Glutamatergic neuron (in vitro differentiated cells): ENCODE measurements around the gene RUNX3. TPM values are rescaled to one million over a fixed set of nuclear protein-coding genes. Genes with fewer than 3 reads are reported as not detected.

Source experiments
- DNase-seq: peaks from one replicate; pipeline ENCODE4 v3.0.0; 2022
- H3K27ac Mint-ChIP-seq: one replicate; pipeline ENCODE4 v1.8.0; 2020; ENCODE audit warnings: mild to moderate bottlenecking, mixed read lengths, inconsistent platforms; ENCODE audit not compliant: unreplicated experiment
- H3K27me3 Mint-ChIP-seq: one replicate; pipeline ENCODE4 v1.8.0; 2020; ENCODE audit warnings: mild to moderate bottlenecking, moderate library complexity, mixed read lengths, inconsistent platforms; ENCODE audit not compliant: unreplicated experiment
- H3K36me3 Mint-ChIP-seq: one replicate; pipeline ENCODE4 v1.8.0; 2020; ENCODE audit warnings: mild to moderate bottlenecking, mixed read lengths, inconsistent platforms; ENCODE audit not compliant: unreplicated experiment
- H3K4me1 Mint-ChIP-seq: one replicate; pipeline ENCODE4 v1.8.0; 2020; ENCODE audit warnings: mild to moderate bottlenecking, low read depth, mixed read lengths, inconsistent platforms; ENCODE audit not compliant: unreplicated experiment
- H3K4me3 Mint-ChIP-seq: one replicate; pipeline ENCODE4 v1.8.0; 2020; ENCODE audit warnings: mild to moderate bottlenecking, mixed read lengths, inconsistent platforms; ENCODE audit not compliant: unreplicated experiment
- H3K9me3 Mint-ChIP-seq: one replicate; pipeline ENCODE4 v1.8.0; 2020; ENCODE audit warnings: mild to moderate bottlenecking, moderate library complexity, mixed read lengths, inconsistent platforms; ENCODE audit not compliant: unreplicated experiment
- total RNA-seq: library from RNA; stranded (reverse); fragmentation: NEBNext Ultra II Directional; extraction: Animal tissue kit (Norgen Biotek cat#: 25700); gene quantifications from one replicate; pipeline ENCODE4 v1.2.1, GENCODE V29; 2021; ENCODE audit not compliant: unreplicated experiment
- TF ChIP-seq, protein P1 (sequence below): fragments of 200-600 bp; sonication (generic); IDR thresholded peaks from one replicate; pipeline ENCODE4 v1.5.0; 2021; ENCODE audit not compliant: partially characterized antibody, unreplicated experiment

RUNX3 gene
- total RNA-seq, 1 donor from 2014 or later = 0.15 TPM

DNA sequence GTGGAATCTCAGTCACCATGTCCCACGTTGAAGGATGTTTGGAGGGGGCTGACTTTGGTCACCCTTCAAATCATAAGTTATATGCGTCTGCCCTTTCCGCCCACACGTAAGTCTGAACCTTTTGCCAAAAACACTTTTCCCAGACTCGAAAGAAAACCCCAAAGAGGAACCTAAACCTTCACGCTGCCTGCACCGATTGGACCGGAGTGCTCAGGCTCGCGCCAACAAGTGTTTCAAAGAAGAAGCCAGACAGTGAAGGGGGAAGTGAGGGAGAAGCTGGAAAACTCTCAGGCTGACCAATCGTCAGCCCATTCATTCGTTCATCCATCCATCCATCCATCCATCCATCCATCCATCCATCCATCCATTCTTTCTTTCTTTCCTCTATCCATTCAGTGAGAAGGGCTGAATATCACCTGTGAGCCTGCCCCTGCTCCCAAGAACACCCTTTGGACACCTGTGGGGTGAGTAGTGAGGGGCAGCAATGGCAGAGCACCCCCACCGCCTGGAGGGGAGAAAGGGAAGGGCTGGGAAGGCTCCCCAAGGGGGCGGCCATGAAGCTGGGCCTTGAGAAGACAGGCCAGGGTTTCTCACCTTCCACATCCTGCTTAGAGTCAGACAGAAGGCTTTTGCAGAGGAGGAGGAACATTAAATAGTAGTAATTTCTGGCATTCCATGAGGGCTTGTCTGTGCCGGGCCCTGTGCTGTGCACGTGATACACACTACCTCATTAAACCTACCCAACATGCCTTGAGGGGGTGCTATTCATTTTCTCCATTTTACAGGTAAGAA lies 27.1 kb upstream of the RUNX3 start:
- DNase-seq = no peak
- no peak overlapping the region for H3K27ac Mint-ChIP-seq
- H3K4me1 Mint-ChIP-seq = no peaks in the 10 kb centered on the region
- H3K36me3 Mint-ChIP-seq = peaks cover 5% of the 10 kb centered on the region
- H3K27me3 Mint-ChIP-seq = peaks cover 19% of the 10 kb centered on the region
- TF ChIP-seq, protein P1, sequence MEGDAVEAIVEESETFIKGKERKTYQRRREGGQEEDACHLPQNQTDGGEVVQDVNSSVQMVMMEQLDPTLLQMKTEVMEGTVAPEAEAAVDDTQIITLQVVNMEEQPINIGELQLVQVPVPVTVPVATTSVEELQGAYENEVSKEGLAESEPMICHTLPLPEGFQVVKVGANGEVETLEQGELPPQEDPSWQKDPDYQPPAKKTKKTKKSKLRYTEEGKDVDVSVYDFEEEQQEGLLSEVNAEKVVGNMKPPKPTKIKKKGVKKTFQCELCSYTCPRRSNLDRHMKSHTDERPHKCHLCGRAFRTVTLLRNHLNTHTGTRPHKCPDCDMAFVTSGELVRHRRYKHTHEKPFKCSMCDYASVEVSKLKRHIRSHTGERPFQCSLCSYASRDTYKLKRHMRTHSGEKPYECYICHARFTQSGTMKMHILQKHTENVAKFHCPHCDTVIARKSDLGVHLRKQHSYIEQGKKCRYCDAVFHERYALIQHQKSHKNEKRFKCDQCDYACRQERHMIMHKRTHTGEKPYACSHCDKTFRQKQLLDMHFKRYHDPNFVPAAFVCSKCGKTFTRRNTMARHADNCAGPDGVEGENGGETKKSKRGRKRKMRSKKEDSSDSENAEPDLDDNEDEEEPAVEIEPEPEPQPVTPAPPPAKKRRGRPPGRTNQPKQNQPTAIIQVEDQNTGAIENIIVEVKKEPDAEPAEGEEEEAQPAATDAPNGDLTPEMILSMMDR = no peak
- peaks cover 3% of the 10 kb centered on the region for H3K9me3 Mint-ChIP-seq
- H3K4me3 Mint-ChIP-seq = no peak overlapping the region

DNA sequence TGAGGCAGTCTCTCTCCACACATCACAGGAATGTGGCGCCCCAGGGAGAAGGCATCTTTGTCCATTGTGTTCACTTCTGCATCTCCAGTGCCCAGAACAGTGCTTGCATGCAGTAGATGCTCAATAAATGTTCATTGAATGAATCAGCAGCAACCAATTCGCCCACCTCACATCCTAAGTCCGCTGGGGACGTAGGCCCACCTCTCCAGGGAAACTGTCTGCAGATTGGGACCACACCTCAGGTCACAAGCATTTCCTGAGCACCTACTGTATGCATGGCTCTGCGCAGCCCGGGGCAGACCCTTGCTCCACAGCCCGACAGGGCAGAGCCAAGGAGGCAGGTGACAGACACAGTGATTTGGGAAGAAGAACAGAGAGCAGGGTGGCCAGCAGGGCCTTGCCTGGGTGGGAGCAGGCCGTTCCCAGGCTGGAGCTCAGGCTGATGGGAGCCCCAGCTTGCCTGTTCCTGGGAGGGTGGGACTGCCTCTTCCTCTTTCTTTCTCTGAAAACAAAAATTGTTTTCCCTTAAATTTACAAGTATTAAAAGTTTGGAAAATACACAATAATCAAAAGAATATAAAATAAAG lies 25.8 kb upstream of the RUNX3 start:
- Mint-ChIP-seq H3K4me1 (no peaks in the 10 kb centered on the region), H3K27ac (no peak overlapping the region)

GRCh38 chr1:24955161-24955560 lies 25.1 kb upstream of the RUNX3 start:
- no peak for DNase-seq
- no peaks in the 10 kb centered on the region for H3K4me1 Mint-ChIP-seq
- H3K9me3 Mint-ChIP-seq = peaks cover 3% of the 10 kb centered on the region
- no peak overlapping the region for H3K27ac Mint-ChIP-seq
- H3K36me3 Mint-ChIP-seq = peaks cover 5% of the 10 kb centered on the region
- H3K27me3 Mint-ChIP-seq = peaks cover 14% of the 10 kb centered on the region
- TF ChIP-seq, protein P1 = no peak
- no peak overlapping the region for H3K4me3 Mint-ChIP-seq

More for the DNA sequence above, 25.8 kb upstream of the RUNX3 start:
- DNase-seq = no peak
- H3K36me3 Mint-ChIP-seq = peaks cover 5% of the 10 kb centered on the region
- TF ChIP-seq, protein P1 = no peak
- no peak overlapping the region for H3K4me3 Mint-ChIP-seq
- H3K9me3 Mint-ChIP-seq = peaks cover 3% of the 10 kb centered on the region
- peaks cover 16% of the 10 kb centered on the region for H3K27me3 Mint-ChIP-seq

DNA sequence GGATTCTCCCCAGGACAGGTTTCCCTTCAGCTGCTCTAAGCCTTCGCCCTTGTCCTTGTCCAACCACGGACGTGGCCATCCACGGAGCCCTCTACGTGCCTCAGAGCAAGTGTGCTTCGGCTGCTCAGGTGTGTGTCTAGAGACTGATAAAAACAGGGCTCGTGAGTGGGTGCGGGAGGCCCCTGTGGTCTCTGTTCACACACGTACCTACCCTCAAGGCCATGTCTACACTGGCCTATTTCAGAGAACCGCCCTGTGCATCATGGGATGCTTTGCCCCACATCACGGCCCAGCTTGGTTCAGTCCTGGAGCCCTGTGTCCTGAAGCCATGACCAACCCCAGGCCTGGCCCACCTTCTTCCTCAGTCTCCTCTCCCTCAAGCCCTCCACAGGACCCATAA lies 24.6 kb upstream of the RUNX3 start:
- no peaks in the 10 kb centered on the region for H3K9me3 Mint-ChIP-seq
- no peak for DNase-seq
- H3K4me1 Mint-ChIP-seq = no peaks in the 10 kb centered on the region
- no peak overlapping the region for H3K27ac Mint-ChIP-seq
- no peak overlapping the region for H3K4me3 Mint-ChIP-seq
- TF ChIP-seq, protein P1 = no peak
- peaks cover 12% of the 10 kb centered on the region for H3K27me3 Mint-ChIP-seq
- H3K36me3 Mint-ChIP-seq = peaks cover 5% of the 10 kb centered on the region

- Mint-ChIP-seq H3K9me3 (peaks cover 1% of the 10 kb centered on the region), H3K4me3 (no peak overlapping the region), H3K4me1 (no peaks in the 10 kb centered on the region), H3K27ac (no peak overlapping the region), H3K27me3 (peaks cover 16% of the 10 kb centered on the region), H3K36me3 (peaks cover 5% of the 10 kb centered on the region)
- TF ChIP-seq, protein P1 = no peak
- no peak for DNase-seq
Measured at GRCh38 chr1:24954022-24954421, 23.9 kb upstream of the RUNX3 start.
